Skin epidermis (tissue), 12 donors: Measurements from ENCODE around the gene RMI1.
A peak's percentile ranks its signal among the peaks of the same experiment; 100 is the strongest.
"Not testable (repeated sequence)": the region's sequence is repeated elsewhere in the genome, so short reads cannot be mapped to it uniquely, and the experiment has no call there.

Experiments
- H3K27ac ChIP-seq, 21 experiments: fragments of 200-600 bp; sonication (generic) in 11 of 21; one replicate each; pipeline ENCODE4 v1.5.0; 2020; ENCODE audit warnings: mild to moderate bottlenecking in 3 of 21, inconsistent platforms in 2 of 21, moderate library complexity in 2 of 21
- H3K4me3 ChIP-seq, 7 experiments: fragments of 200-600 bp; sonication (generic) in 2 of 7; one replicate each; pipeline ENCODE4 v1.5.0; 2020; ENCODE audit warnings: inconsistent platforms in 2 of 7, mild to moderate bottlenecking in 2 of 7, moderate library complexity in 1 of 7

The RMI1 gene

DNA sequence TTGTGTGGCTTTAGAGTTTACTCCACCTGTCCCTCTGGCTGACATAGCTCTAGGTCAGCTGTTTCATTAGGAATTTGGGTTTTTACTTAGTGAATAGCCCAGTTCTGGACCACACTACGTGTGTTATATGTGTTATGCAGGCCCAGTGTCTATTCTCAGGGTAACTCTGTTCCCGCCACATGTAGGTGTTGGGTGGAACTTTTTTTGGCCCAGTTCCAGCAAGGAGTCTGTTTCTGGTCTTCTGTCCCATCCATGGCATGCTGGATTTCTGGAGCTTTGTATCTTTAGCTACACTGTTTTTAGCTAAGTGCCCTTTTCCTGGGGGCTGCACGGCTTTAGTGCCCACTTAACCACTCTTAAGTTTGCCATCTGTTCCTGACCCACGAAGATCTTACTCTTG, 15.5 kb downstream of the RMI1 start:
- H3K4me3 ChIP-seq = no peak overlapping the region
- no peak overlapping the region for H3K27ac ChIP-seq

DNA sequence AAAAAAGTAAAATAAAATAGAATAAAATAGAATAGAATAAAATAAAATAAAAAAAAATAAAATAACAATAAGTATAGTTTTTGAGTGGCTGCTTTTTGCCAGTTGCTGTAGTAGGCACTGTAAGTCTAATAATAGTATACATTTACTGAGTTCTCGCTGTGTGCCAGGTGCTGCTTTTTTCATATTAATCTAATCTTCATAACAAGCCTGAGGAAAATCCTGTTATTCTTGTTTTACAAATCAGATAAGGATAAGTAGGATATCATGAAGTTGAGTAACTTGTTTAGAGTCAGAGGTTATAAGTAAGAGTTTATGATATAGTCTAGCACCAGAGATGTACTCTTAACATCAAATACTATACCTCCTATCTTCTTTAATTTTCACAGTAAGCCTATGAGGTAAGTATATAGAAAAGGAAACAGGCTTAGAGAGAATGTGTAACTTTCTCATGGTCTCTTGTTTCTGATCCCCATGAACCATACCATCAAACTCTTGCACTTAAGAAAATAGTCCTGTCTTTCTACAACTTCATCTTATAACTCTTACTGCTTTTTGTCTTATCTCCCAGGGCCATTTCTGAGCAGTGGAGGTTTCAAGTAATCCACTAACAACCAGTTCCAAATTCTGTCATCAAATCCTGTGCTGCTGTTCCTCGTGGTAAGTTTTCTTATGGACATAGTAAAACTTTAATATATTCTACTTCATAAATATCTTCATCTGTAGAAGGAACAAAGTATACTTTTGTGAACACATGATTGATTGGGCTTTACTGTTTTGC, 18.7 kb downstream of the RMI1 start:
- Histone ChIP-seq H3K27ac (no peak overlapping the region), H3K4me3 (no peak overlapping the region)

GRCh38 chr9:84000186-84000585, 19.6 kb downstream of the RMI1 start:
- no peak overlapping the region for H3K4me3 ChIP-seq
- no peak overlapping the region for H3K27ac ChIP-seq

- Histone ChIP-seq H3K27ac (no peak overlapping the region), H3K4me3 (no peak overlapping the region)
Measured at GRCh38 chr9:84001621-84002020, 21.0 kb downstream of the RMI1 start.

DNA sequence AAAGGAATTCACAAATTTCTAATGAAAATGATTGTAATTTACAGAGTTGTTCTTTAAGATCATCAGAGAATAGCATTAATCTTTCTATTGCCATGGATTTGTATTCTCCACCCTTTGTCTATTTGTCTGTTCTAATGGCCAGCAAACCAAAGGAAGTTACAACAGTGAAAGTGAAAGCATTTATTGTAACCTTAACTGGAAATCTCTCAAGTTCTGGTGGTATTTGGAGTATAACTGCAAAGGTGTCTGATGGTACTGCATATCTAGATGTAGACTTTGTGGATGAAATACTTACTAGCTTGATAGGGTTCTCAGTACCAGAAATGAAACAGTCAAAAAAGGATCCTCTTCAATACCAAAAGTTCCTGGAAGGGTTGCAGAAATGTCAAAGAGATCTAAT, 21.7 kb downstream of the RMI1 start:
- H3K27ac ChIP-seq = peak overlapping the region in 2 of 21 experiments; percentile 0 to 33
- no peak overlapping the region for H3K4me3 ChIP-seq

DNA sequence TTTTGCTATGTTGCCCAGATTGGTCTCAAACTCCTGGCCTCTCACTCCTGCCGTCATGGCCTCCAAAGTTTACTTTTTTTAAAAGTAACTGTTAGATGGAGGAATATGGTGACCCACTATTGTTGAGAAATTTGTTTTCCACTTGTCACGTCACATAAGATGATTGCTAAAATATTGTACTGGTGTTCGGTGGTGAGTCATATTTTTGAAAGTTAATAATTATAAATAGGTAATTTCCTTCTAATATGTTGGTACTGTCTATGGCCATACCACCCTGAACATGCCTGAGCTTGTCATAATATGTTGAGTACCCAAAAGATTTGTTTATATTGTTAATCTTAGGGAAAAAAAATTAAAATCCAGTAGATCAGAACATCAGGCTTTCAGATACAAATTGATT, 22.6 kb downstream of the RMI1 start:
- no peak overlapping the region for H3K27ac ChIP-seq
- H3K4me3 ChIP-seq = no peak overlapping the region

- Histone ChIP-seq H3K27ac (no peak overlapping the region), H3K4me3 (no peak overlapping the region)
Measured at GRCh38 chr9:84007662-84008061, 27.1 kb downstream of the RMI1 start.

DNA sequence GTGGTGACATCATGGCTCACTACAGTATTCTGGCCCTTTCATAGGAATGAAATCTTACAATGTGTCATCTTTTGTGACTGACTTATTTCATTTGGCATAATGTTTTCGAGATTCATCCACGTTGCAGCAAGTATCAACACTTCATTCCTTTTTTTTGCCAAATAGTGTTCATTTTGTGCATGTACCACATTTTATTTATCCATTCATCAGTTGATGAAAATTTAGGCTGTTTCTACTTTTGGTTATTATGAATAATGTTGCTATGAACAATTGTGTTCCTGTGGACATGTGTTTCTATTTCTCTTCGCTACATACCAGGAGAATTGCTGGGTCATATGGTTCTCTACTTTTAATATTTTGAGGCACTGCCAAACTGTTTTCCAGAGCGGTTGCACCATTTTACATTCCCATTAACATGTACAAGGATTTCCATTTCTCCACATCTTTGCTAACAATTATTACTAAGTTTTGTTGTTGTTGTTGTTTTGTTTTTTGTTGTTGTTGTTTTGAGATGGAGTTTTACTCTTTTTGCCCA, 43.5 kb downstream of the RMI1 start:
- Histone ChIP-seq H3K4me3 (no peak overlapping the region), H3K27ac (no peak overlapping the region)

DNA sequence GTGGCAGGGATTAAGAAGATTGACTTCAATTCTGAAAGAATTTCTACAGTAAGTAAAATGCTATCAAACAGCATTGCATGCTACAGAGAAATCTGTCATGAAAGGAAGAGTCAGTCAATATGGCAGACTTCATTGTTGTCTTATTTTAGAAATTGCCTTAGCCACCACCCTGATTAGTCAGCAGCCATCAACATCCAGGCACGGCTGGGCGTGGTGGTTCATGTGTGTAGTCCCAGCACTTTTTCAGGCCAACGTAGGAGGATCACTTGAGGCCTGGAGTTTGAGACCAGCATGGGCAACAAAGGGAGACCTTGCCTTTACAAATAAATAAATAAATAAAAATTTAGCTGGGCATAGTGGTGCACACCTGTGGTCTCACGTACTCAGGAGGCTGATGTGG, 46.6 kb downstream of the RMI1 start:
- no peak overlapping the region for H3K27ac ChIP-seq
- H3K4me3 ChIP-seq = no peak overlapping the region

- Histone ChIP-seq H3K4me3 (no peak overlapping the region), H3K27ac (no peak overlapping the region)
Measured at GRCh38 chr9:84031534-84031933, 50.9 kb downstream of the RMI1 start.

- H3K27ac ChIP-seq, H3K4me3 ChIP-seq: not testable (repeated sequence)
Measured at GRCh38 chr9:84041857-84042256, 61.3 kb downstream of the RMI1 start.

DNA sequence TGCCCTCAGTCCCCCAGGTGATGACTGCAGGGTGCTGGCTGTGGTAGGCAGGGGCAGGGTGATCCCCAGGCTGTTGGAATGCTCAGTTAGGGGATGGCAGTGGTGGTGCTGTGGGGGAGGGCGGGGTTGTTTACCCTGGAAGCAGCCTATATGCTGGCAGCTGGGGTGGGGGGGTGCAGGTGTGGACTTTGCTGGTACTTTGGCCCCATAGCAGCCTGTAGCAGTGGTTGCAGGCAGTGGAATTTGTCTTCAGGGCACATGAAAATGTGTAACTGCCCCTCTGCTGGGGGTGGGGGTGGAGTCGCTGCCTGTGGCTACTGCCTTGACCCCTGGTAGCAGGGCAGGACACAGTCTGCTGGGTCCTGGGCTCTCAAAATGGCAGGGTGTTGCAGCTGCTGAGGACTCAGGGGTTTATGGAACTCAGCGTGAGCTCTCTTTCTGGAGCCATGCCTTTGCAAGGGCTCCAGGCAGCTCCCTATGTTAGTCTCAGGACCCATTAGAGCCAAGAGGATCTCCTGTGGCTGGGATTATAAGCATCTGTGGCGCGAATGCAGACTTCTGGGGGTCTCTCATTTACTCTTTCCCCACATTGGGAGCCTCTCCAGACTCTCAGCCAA, 65.0 kb downstream of the RMI1 start:
- Histone ChIP-seq H3K27ac (no peak overlapping the region), H3K4me3 (no peak overlapping the region)
